Fibroblast of lung (primary cell): Measurements from ENCODE around the gene ZMYM5.
"Not testable (repeated sequence)": the region's sequence is repeated elsewhere in the genome, so short reads cannot be mapped to it uniquely, and the experiment has no call there.

Source experiments
- CTCF ChIP-seq, 2 donors: IDR thresholded peaks in 1 of 2; conservative IDR thresholded peaks in 1 of 2; 1 replicate in 1 of 2; 2 replicates in 1 of 2; pipeline ENCODE4 v1.5.1; 2011 to 2012; ENCODE audit warnings: low read length in 2 of 2, control low read depth in 1 of 2, inconsistent platforms in 1 of 2, low read depth in 1 of 2, mild to moderate bottlenecking in 1 of 2
- EZH2 ChIP-seq: IDR thresholded peaks from 2 replicates; pipeline ENCODE4 v1.5.1; 2012; ENCODE audit warnings: low read length, control low read depth, mild to moderate bottlenecking; ENCODE audit errors: missing control alignments

GRCh38 chr13:19857637-19858036 is 5.8 kb downstream of the ZMYM5 start:
- not testable (repeated sequence) for TF ChIP-seq CTCF (conservative IDR thresholded peaks at IDR 0.05 in 1 of 2, IDR thresholded peaks at IDR 0.05 in 1 of 2; ENCODE audit: low read depth in 1 of 2, low read length in 2 of 2); EZH2
